ENCODE measurements around the gene KLHL5. TPM values are rescaled to one million over a fixed set of nuclear protein-coding genes. Genes with fewer than 3 reads are reported as not detected.

Gene KLHL5
- total RNA-seq, 1 experiment from 2014 or later: 128 TPM

DNA sequence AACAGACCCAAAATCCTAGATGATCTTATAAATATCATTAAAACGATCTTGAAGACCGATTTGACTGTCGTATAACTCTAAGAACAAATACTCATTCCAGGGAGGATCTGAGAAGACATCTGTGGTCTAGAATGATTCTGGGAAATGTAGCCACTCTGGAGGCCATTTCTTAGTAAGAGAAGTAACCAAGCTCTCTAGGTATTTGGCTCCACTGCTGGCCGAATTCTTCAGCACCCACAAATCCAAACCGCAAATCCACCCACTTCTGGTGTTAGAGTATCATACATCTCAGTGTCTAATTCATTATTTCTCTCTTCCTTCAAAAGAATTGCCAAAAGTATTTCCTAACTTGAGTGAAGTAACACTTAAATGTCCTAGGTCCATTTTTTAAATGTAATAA is 23.9 kb downstream of the KLHL5 start:
- no peaks in the 10 kb centered on the region for H3K27me3 ChIP-seq (ENCODE audit: control insufficient read depth, insufficient read depth, low read length)
- POLR2A ChIA-PET: no interaction called here
- no peaks in the 10 kb centered on the region for H3K9me3 ChIP-seq (ENCODE audit: control insufficient read depth, insufficient read depth, low read depth, low read length)
- no peak overlapping the region for H3K27ac ChIP-seq (ENCODE audit: low read length)
- H3K4me1 ChIP-seq (ENCODE audit: control insufficient read depth, insufficient read depth, low read length): no peaks in the 10 kb centered on the region
- no peak for TF ChIP-seq POLR2AphosphoS5 (IDR thresholded peaks at IDR 0.05; ENCODE audit: low read depth, low read length)
- TF ChIP-seq, protein P1, sequence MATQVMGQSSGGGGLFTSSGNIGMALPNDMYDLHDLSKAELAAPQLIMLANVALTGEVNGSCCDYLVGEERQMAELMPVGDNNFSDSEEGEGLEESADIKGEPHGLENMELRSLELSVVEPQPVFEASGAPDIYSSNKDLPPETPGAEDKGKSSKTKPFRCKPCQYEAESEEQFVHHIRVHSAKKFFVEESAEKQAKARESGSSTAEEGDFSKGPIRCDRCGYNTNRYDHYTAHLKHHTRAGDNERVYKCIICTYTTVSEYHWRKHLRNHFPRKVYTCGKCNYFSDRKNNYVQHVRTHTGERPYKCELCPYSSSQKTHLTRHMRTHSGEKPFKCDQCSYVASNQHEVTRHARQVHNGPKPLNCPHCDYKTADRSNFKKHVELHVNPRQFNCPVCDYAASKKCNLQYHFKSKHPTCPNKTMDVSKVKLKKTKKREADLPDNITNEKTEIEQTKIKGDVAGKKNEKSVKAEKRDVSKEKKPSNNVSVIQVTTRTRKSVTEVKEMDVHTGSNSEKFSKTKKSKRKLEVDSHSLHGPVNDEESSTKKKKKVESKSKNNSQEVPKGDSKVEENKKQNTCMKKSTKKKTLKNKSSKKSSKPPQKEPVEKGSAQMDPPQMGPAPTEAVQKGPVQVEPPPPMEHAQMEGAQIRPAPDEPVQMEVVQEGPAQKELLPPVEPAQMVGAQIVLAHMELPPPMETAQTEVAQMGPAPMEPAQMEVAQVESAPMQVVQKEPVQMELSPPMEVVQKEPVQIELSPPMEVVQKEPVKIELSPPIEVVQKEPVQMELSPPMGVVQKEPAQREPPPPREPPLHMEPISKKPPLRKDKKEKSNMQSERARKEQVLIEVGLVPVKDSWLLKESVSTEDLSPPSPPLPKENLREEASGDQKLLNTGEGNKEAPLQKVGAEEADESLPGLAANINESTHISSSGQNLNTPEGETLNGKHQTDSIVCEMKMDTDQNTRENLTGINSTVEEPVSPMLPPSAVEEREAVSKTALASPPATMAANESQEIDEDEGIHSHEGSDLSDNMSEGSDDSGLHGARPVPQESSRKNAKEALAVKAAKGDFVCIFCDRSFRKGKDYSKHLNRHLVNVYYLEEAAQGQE (IDR thresholded peaks at IDR 0.05; ENCODE audit: insufficient read depth in 1 of 2, low read depth in 2 of 2, low read length in 1 of 2): no peak
- TF ChIP-seq CTCF (IDR thresholded peaks at IDR 0.05): no peak
- no peak for TF ChIP-seq SIN3A (IDR thresholded peaks at IDR 0.05; ENCODE audit: borderline replicate concordance, insufficient read depth, low read depth, low read length)
- no peak for TF ChIP-seq TCF7L2 (IDR thresholded peaks at IDR 0.05; ENCODE audit: low read depth, low read length)
- CTCF ChIA-PET: no interaction called here
- H3K36me3 ChIP-seq (ENCODE audit: control insufficient read depth, insufficient read depth, low read length): peaks cover 20% of the 10 kb centered on the region; the same call in 1 of the 2 replicates
- no peak for DNase-seq (ENCODE audit: low read depth, low spot score)
- intact Hi-C loops (cut with micrococcal nuclease; ENCODE audit: unreplicated experiment): no loop called here
- no peak overlapping the region for H3K4me3 ChIP-seq (ENCODE audit: low read depth in 2 of 2, low read length in 2 of 2)
- no peak for ATAC-seq
- BruUV-seq (replicated peaks): no TSS peak
- in situ Hi-C loops (cut with HindIII; ENCODE audit: low pct_unique_long_range_greater_than_20kb, low sequenced_read_pairs): no loop called here

GRCh38 chr4:39096847-39097246 is 34.8 kb downstream of the KLHL5 start:
- ChIA-PET POLR2A (no interaction called here), CTCF (no interaction called here)
- BruUV-seq (replicated peaks): no TSS peak
- Histone ChIP-seq H3K27me3 (ENCODE audit: control insufficient read depth, insufficient read depth, low read length) (no peaks in the 10 kb centered on the region), H3K4me1 (ENCODE audit: control insufficient read depth, insufficient read depth, low read length) (no peaks in the 10 kb centered on the region; the same call in 1 of the 2 replicates), H3K36me3 (ENCODE audit: control insufficient read depth, insufficient read depth, low read length) (no peaks in the 10 kb centered on the region; the same call in 1 of the 2 replicates), H3K9me3 (ENCODE audit: control insufficient read depth, insufficient read depth, low read depth, low read length) (no peaks in the 10 kb centered on the region), H3K4me3 (ENCODE audit: low read depth in 2 of 2, low read length in 2 of 2) (no peak overlapping the region), H3K27ac (ENCODE audit: low read length) (no peak overlapping the region)
- ATAC-seq: no peak
- no peak for DNase-seq (ENCODE audit: low read depth, low spot score)
- TF ChIP-seq, protein P1 (IDR thresholded peaks at IDR 0.05; ENCODE audit: insufficient read depth in 1 of 2, low read depth in 2 of 2, low read length in 1 of 2): no peak
- TF ChIP-seq SIN3A (IDR thresholded peaks at IDR 0.05; ENCODE audit: borderline replicate concordance, insufficient read depth, low read depth, low read length) (no peak), TCF7L2 (IDR thresholded peaks at IDR 0.05; ENCODE audit: low read depth, low read length) (no peak), POLR2AphosphoS5 (IDR thresholded peaks at IDR 0.05; ENCODE audit: low read depth, low read length) (no peak), CTCF (IDR thresholded peaks at IDR 0.05) (no peak)
- in situ Hi-C loops (cut with HindIII; ENCODE audit: low pct_unique_long_range_greater_than_20kb, low sequenced_read_pairs) (no loop called here), intact Hi-C loops (cut with micrococcal nuclease; ENCODE audit: unreplicated experiment) (no loop called here)

Data from Panc1 (cell line).